Astrocyte of the cerebellum (primary cell): ENCODE results near the gene AFF4.

Experiments used
- DNase-seq: peaks from one replicate; pipeline ENCODE4 v3.0.0-alpha.2; 2011; ENCODE audit warnings: low read depth
- H3K4me3 ChIP-seq: 2 replicates; pipeline ENCODE4 v1.5.1; 2011; ENCODE audit warnings: mild to moderate bottlenecking, low read depth, low read length, moderate library complexity
- CTCF ChIP-seq: IDR thresholded peaks from 2 replicates; pipeline ENCODE4 v1.5.1; 2012; ENCODE audit warnings: low read length, low read depth, moderate library complexity, mild to moderate bottlenecking; ENCODE audit errors: missing control alignments
- in situ Hi-C: cut with HindIII; loops from 2 replicates; pipeline ENCODE4 v1.10.0; 2017; ENCODE audit warnings: low sequenced_read_pairs

The AFF4 gene

GRCh38 chr5:132827943-132828673 is 135.3 kb downstream of the AFF4 start:
- no peak for DNase-seq
- in situ Hi-C loops = no loop called here
- H3K4me3 ChIP-seq = no peak overlapping the region
- no peak for TF ChIP-seq CTCF

- DNase-seq = no peak
- no peak for TF ChIP-seq CTCF
- in situ Hi-C loops = no loop called here
- no peak overlapping the region for H3K4me3 ChIP-seq
Observed at GRCh38 chr5:132826424-132827082, 136.9 kb downstream of the AFF4 start.

- H3K4me3 ChIP-seq = no peak overlapping the region
- in situ Hi-C loops = no loop called here
- no peak for TF ChIP-seq CTCF
- DNase-seq = no peak
Observed at GRCh38 chr5:132825834-132826391, 137.5 kb downstream of the AFF4 start.
